Endothelial cell of umbilical vein (primary cell): Measurements from ENCODE around the gene CCDC57. TPM values are rescaled to one million over a fixed set of nuclear protein-coding genes. Genes with fewer than 3 reads are reported as not detected.

Experiments
- BruUV-seq: library from RNA; stranded (reverse); fragments of 400-500 nt; replicated peaks from 2 replicates; lab custom pipeline; 2021; lab: Mats Ljungman, UMichigan
- CTCF ChIA-PET: fragments of 300-600, 350-600 bp; sonication (Branson Sonifier 250); formaldehyde crosslinking; loops from one replicate; lab custom pipeline; 2021; ENCODE audit warnings: antibody characterized with exemption, inconsistent platforms; lab: Charles Lee
- POLR2A ChIA-PET: fragments of 300-600, 350-600 bp; sonication (Branson Sonifier 250); formaldehyde crosslinking; loops from one replicate; lab custom pipeline; 2021; ENCODE audit warnings: antibody characterized with exemption, inconsistent platforms; lab: Charles Lee
- DNase-seq: peaks from one replicate; pipeline ENCODE4 v3.0.0-alpha.2; 2011; ENCODE audit warnings: low read depth, low spot score
- FAIRE-seq: peaks from 2 replicates; lab custom pipeline; 2011; peaks lifted over from hg19 to GRCh38; lab: Jason Lieb, UNC
- H2AFZ ChIP-seq: 2 replicates; pipeline ENCODE4 v1.6.0; 2012; ENCODE audit warnings: low read depth, low read length, control low read depth, inconsistent platforms
- H3K27ac ChIP-seq: 2 replicates; pipeline ENCODE4 v1.5.1; 2011; ENCODE audit warnings: low read depth, mild to moderate bottlenecking, control low read depth, low read length, moderate library complexity; ENCODE audit not compliant: insufficient read depth
- H3K27me3 ChIP-seq, 2 experiments: 2 replicates each; pipeline versions ENCODE4 v1.6.0 to v1.6.1; 2011; ENCODE audit warnings: low read length in 2 of 2, mixed read lengths in 1 of 2; ENCODE audit not compliant: control insufficient read depth in 2 of 2, insufficient read depth in 2 of 2
- H3K36me3 ChIP-seq, 2 experiments: 2 replicates in 1 of 2; 3 replicates in 1 of 2; pipeline ENCODE4 v1.5.1; 2011; ENCODE audit warnings: low read length in 2 of 2, mild to moderate bottlenecking in 1 of 2, moderate library complexity in 1 of 2; ENCODE audit not compliant: control insufficient read depth in 2 of 2, insufficient read depth in 2 of 2; ENCODE audit errors: extremely low read depth in 1 of 2
- H3K4me1 ChIP-seq: 3 replicates; pipeline ENCODE4 v1.5.1; 2011; ENCODE audit warnings: mild to moderate bottlenecking, low read length; ENCODE audit not compliant: control insufficient read depth, insufficient read depth; ENCODE audit errors: extremely low read depth
- H3K4me2 ChIP-seq: 2 replicates; pipeline ENCODE4 v1.6.1; 2011; ENCODE audit warnings: low read length, control low read depth, mixed read lengths; ENCODE audit not compliant: insufficient read depth
- H3K4me3 ChIP-seq, 3 experiments: fragments of 200-600 bp in 1 of 3; sonication (generic), shearing (Covaris generic) in 1 of 3; replicated peaks in 1 of 3; 2 replicates each; pipeline ENCODE4 v1.5.1; 2011 to 2016; ENCODE audit warnings: control low read depth in 3 of 3, low read length in 3 of 3, mild to moderate bottlenecking in 2 of 3, inconsistent platforms in 1 of 3, low read depth in 1 of 3, moderate library complexity in 1 of 3; ENCODE audit not compliant: insufficient read depth in 1 of 3
- H3K79me2 ChIP-seq: 2 replicates; pipeline ENCODE4 v1.6.0; 2012; ENCODE audit warnings: low read length, inconsistent platforms; ENCODE audit not compliant: control insufficient read depth, insufficient read depth
- H3K9ac ChIP-seq: replicated peaks from 2 replicates; pipeline ENCODE3; 2011; ENCODE audit warnings: low read length, control low read depth; ENCODE audit not compliant: insufficient read depth; ENCODE audit errors: extremely low read depth
- H3K9me1 ChIP-seq: replicated peaks from 3 replicates; pipeline ENCODE4 v1.6.0; 2011; ENCODE audit warnings: mild to moderate bottlenecking, low read length; ENCODE audit not compliant: control insufficient read depth, insufficient read depth; ENCODE audit errors: extremely low read depth
- H3K9me3 ChIP-seq: replicated peaks from 2 replicates; pipeline ENCODE4 v1.5.1; 2012; ENCODE audit warnings: low read length, inconsistent platforms; ENCODE audit not compliant: control insufficient read depth, insufficient read depth
- H4K20me1 ChIP-seq: replicated peaks from 2 replicates; pipeline ENCODE3; 2011; ENCODE audit warnings: mild to moderate bottlenecking, low read length; ENCODE audit not compliant: control insufficient read depth, insufficient read depth; ENCODE audit errors: extremely low read depth
- CTCF ChIP-seq, 2 donors: IDR thresholded peaks; 1 replicate in 1 of 2; 2 replicates in 1 of 2; pipeline ENCODE4 v1.5.1; 2011; ENCODE audit warnings: low read length in 2 of 2, mild to moderate bottlenecking in 2 of 2, moderate library complexity in 2 of 2, control low read depth in 1 of 2, inconsistent platforms in 1 of 2, low read depth in 1 of 2; ENCODE audit not compliant: insufficient read depth in 1 of 2; ENCODE audit errors: extremely low read depth in 1 of 2
- EZH2 ChIP-seq: IDR thresholded peaks from 2 replicates; pipeline ENCODE4 v1.6.1; 2012; ENCODE audit warnings: borderline replicate concordance, low read depth, mild to moderate bottlenecking, moderate library complexity, low read length, inconsistent platforms; ENCODE audit not compliant: severe bottlenecking
- FOS ChIP-seq: IDR thresholded peaks from 2 replicates; pipeline ENCODE4 v1.6.1; 2011; ENCODE audit warnings: mild to moderate bottlenecking, low read length, moderate library complexity, borderline replicate concordance; ENCODE audit not compliant: insufficient read depth
- GATA2 ChIP-seq: IDR thresholded peaks from 2 replicates; pipeline ENCODE4 v1.7.0; 2011; ENCODE audit warnings: low read depth, mild to moderate bottlenecking, moderate library complexity, mixed read lengths, low read length; ENCODE audit not compliant: insufficient read length, insufficient read depth
- JUN ChIP-seq: IDR thresholded peaks from 2 replicates; pipeline ENCODE4 v1.6.1; 2011; ENCODE audit warnings: borderline replicate concordance, low read depth; ENCODE audit not compliant: insufficient read length, insufficient read depth
- MAX ChIP-seq: IDR thresholded peaks from 2 replicates; pipeline ENCODE4 v1.6.1; 2011; ENCODE audit not compliant: insufficient read depth, insufficient read length
- MYC ChIP-seq: IDR thresholded peaks from one replicate; pipeline ENCODE4 v1.6.1; 2011; ENCODE audit warnings: mild to moderate bottlenecking, low read depth, low read length
- POLR2A ChIP-seq: IDR thresholded peaks from 2 replicates; pipeline ENCODE4 v1.6.1; 2012; ENCODE audit warnings: low read depth, mild to moderate bottlenecking, control low read depth, low read length
- POLR2AphosphoS5 ChIP-seq: IDR thresholded peaks from 2 replicates; pipeline ENCODE4 v1.6.1; 2012; ENCODE audit warnings: low read depth, mild to moderate bottlenecking, control low read depth, low read length, moderate library complexity; ENCODE audit not compliant: insufficient read depth
- dilution Hi-C: fragments of 300-500 bp; cut with MboI; formaldehyde crosslinking; loops from one replicate; pipeline ENCODE4 v1.15.0; 2019; ENCODE audit warnings: low sequenced_read_pairs; ENCODE audit not compliant: extremely low pct_ligation_motif_present
- intact Hi-C: fragments of 100-400 bp; cut with micrococcal nuclease; formaldehyde crosslinking; loops from one replicate; pipeline ENCODE4 v1.10.0; 2022
- polyA plus RNA-seq, 4 experiments: library from polyadenylated mRNA; depleted of rRNA in 3 of 4; stranded (reverse) in 3 of 4; unstranded in 1 of 4; fragments of >200 nt; gene quantifications; 2 replicates each; pipeline versions ENCODE4 v1.2.1 to v1.2.3, GENCODE V29; 2011 to 2012; ENCODE audit warnings: missing spikeins in 1 of 4
- total RNA-seq: library from RNA; stranded (reverse); gene quantifications from 2 replicates; pipeline ENCODE4 v1.2.3, GENCODE V29; 2021

CCDC57 gene
- total and polyA plus RNA-seq, 2 donors (not counting 3 experiments of a cell fraction or from before 2014, with no cell fraction given), result 18.6 to 31.6 TPM

- H3K27ac ChIP-seq, result no peak overlapping the region
- intact Hi-C loops, result no loop called here
- POLR2A ChIA-PET, result no interaction called here
- CTCF ChIA-PET, result no interaction called here
- TF ChIP-seq POLR2AphosphoS5 (no peak), MAX (no peak), POLR2A (no peak), FOS (no peak), MYC (no peak), EZH2 (no peak), JUN (no peak), GATA2 (no peak)
- FAIRE-seq, result no peak
- H3K9ac ChIP-seq, result no peak overlapping the region
- peaks cover 27 to 46% of the 10 kb centered on the region in 2 experiments for H3K36me3 ChIP-seq
- H2AFZ ChIP-seq, result no peak overlapping the region
- no TSS peak for BruUV-seq
- no peak overlapping the region for H3K4me3 ChIP-seq
- no peaks in the 10 kb centered on the region for H3K27me3 ChIP-seq
- dilution Hi-C loops, result no loop called here
- no peaks in the 10 kb centered on the region for H3K4me1 ChIP-seq
- H4K20me1 ChIP-seq, result no peaks in the 10 kb centered on the region
- H3K79me2 ChIP-seq, result no peaks in the 10 kb centered on the region
- no peaks in the 10 kb centered on the region for H3K9me1 ChIP-seq
- no peaks in the 10 kb centered on the region for H3K9me3 ChIP-seq
- H3K4me2 ChIP-seq, result no peak overlapping the region
- no peak for DNase-seq
Measured at GRCh38 chr17:82079001-82079677, 133.5 kb downstream of the CCDC57 start.

- H3K79me2 ChIP-seq, result no peaks in the 10 kb centered on the region
- intact Hi-C loops (no loop called here), dilution Hi-C loops (no loop called here)
- H3K9me1 ChIP-seq, result no peaks in the 10 kb centered on the region
- H3K4me2 ChIP-seq, result no peak overlapping the region
- H2AFZ ChIP-seq, result no peak overlapping the region
- no peak overlapping the region for H3K27ac ChIP-seq
- ChIA-PET POLR2A (no interaction called here), CTCF (no interaction called here)
- FAIRE-seq (no peak), DNase-seq (no peak)
- H4K20me1 ChIP-seq, result no peaks in the 10 kb centered on the region
- no peak overlapping the region for H3K4me3 ChIP-seq
- BruUV-seq, result TSS peak; percentile 51
- H3K4me1 ChIP-seq, result no peaks in the 10 kb centered on the region
- peaks cover 24 to 40% of the 10 kb centered on the region in 2 experiments for H3K36me3 ChIP-seq
- TF ChIP-seq EZH2 (no peak), JUN (no peak), POLR2A (no peak), FOS (no peak), MAX (no peak), MYC (no peak), GATA2 (no peak), CTCF (IDR thresholded peaks at IDR 0.05; ENCODE audit: extremely low read depth in 1 of 2, insufficient read depth in 1 of 2, low read depth in 1 of 2, low read length in 2 of 2) (no peak), POLR2AphosphoS5 (no peak)
- no peaks in the 10 kb centered on the region for H3K27me3 ChIP-seq
- H3K9me3 ChIP-seq, result no peaks in the 10 kb centered on the region
- H3K9ac ChIP-seq, result no peak overlapping the region
Measured at GRCh38 chr17:82078433-82078832, 134.2 kb downstream of the CCDC57 start.
